22Rv1 (cell line): ENCODE measurements around the gene SULT1E1.

Experiments used
- ZFX ChIP-seq: fragments of 450-650 bp; IDR thresholded peaks from 2 replicates; pipeline ENCODE4 v1.6.1; 2017; ENCODE audit warnings: antibody characterized with exemption, borderline replicate concordance
- TF ChIP-seq, protein P1 (sequence below): fragments of 450-650 bp; IDR thresholded peaks from 2 replicates; pipeline ENCODE4 v1.5.1; 2017; ENCODE audit warnings: mild to moderate bottlenecking

GRCh38 chr4:69848028-69848427, 11.9 kb downstream of the SULT1E1 start:
- TF ChIP-seq, protein P1, sequence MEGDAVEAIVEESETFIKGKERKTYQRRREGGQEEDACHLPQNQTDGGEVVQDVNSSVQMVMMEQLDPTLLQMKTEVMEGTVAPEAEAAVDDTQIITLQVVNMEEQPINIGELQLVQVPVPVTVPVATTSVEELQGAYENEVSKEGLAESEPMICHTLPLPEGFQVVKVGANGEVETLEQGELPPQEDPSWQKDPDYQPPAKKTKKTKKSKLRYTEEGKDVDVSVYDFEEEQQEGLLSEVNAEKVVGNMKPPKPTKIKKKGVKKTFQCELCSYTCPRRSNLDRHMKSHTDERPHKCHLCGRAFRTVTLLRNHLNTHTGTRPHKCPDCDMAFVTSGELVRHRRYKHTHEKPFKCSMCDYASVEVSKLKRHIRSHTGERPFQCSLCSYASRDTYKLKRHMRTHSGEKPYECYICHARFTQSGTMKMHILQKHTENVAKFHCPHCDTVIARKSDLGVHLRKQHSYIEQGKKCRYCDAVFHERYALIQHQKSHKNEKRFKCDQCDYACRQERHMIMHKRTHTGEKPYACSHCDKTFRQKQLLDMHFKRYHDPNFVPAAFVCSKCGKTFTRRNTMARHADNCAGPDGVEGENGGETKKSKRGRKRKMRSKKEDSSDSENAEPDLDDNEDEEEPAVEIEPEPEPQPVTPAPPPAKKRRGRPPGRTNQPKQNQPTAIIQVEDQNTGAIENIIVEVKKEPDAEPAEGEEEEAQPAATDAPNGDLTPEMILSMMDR = no peak
- no peak for TF ChIP-seq ZFX
